Esophagus muscularis mucosa (tissue), 4 donors: ENCODE data around the gene ARL4A. TPM values are rescaled to one million over a fixed set of nuclear protein-coding genes. Genes with fewer than 3 reads are reported as not detected.
A peak's percentile ranks its signal among the peaks of the same experiment; 100 is the strongest.

ENCODE experiments used
- DNase-seq: peaks from one replicate; pipeline ENCODE4 v3.0.0-alpha.2; 2017; ENCODE audit errors: extremely low spot score
- H3K27ac ChIP-seq, 4 donors: fragments of 200-600 bp; sonication (generic); replicated peaks in 1 of 4; 1 replicate in 3 of 4; 2 replicates in 1 of 4; pipeline ENCODE4 v1.5.1; 2016 to 2019; ENCODE audit warnings: mild to moderate bottlenecking in 1 of 4
- H3K27me3 ChIP-seq, 4 donors: fragments of 200-600 bp; sonication (generic); one replicate each; pipeline versions ENCODE4 v1.5.1 to v1.6.0; 2016 to 2019
- H3K36me3 ChIP-seq, 4 donors: fragments of 200-600 bp; sonication (generic); one replicate each; pipeline ENCODE4 v1.5.1; 2016 to 2019
- H3K4me1 ChIP-seq, 4 donors: fragments of 200-600 bp; sonication (generic); one replicate each; pipeline ENCODE4 v1.5.1; 2016 to 2019
- H3K4me3 ChIP-seq, 4 donors: fragments of 200-600 bp; sonication (generic); 1 replicate in 2 of 4; 2 replicates in 2 of 4; pipeline ENCODE4 v1.5.1; 2016 to 2019; ENCODE audit warnings: mild to moderate bottlenecking in 4 of 4, moderate library complexity in 1 of 4
- H3K9me3 ChIP-seq, 4 donors: fragments of 200-600 bp; sonication (generic); 1 replicate in 3 of 4; 2 replicates in 1 of 4; pipeline ENCODE4 v1.5.1; 2016 to 2019
- CTCF ChIP-seq, 3 experiments: fragments of 200-600 bp in 2 of 3; fragments of 450-650 bp in 1 of 3; sonication (generic) in 2 of 3; IDR thresholded peaks; one replicate each; pipeline ENCODE4 v1.5.1; 2017 to 2019; ENCODE audit warnings: antibody characterized with exemption in 3 of 3, mild to moderate bottlenecking in 2 of 3, moderate library complexity in 1 of 3
- EP300 ChIP-seq: sonication (generic); formaldehyde crosslinking; IDR thresholded peaks from one replicate; pipeline ENCODE4 v1.6.1; 2017; ENCODE audit warnings: antibody characterized with exemption
- POLR2A ChIP-seq: fragments of 450-650 bp; IDR thresholded peaks from one replicate; pipeline ENCODE4 v1.6.1; 2017; ENCODE audit warnings: antibody characterized with exemption, moderate library complexity, mild to moderate bottlenecking, low read depth
- POLR2AphosphoS5 ChIP-seq, 2 donors: sonication (generic); formaldehyde crosslinking; IDR thresholded peaks; one replicate each; pipeline ENCODE4 v1.6.1; 2017; ENCODE audit warnings: antibody characterized with exemption in 2 of 2
- WGBS: methylation state at CpG from one replicate; pipeline ENCODE4 v1.1.5; 2018; 5-methylcytosine and 5-hydroxymethylcytosine counted together
- intact Hi-C: fragments of 100-400 bp; cut with DNase I; formaldehyde crosslinking; loops from one replicate; pipeline ENCODE4 v1.15.1; 2023
- total RNA-seq, 4 donors: library from RNA; depleted of rRNA; stranded (reverse); fragments of >200 nt; gene quantifications; one replicate each; pipeline versions ENCODE4 v1.1.0 to v1.2.1, GENCODE V29; 2016

Gene ARL4A
- total RNA-seq, 4 donors from 2014 or later: 34.9 to 62.3 (median 52.4) TPM

- intact Hi-C loops: no loop called here
- DNase-seq: no peak
- WGBS: 84% methylated on average over 2 of the region's 2 CpGs
- Histone ChIP-seq H3K27me3 (no peaks in the 10 kb centered on the region), H3K4me3 (no peak overlapping the region), H3K27ac (peak overlapping the region in 1 of 4 donors; percentile 17), H3K9me3 (no peaks in the 10 kb centered on the region), H3K36me3 (no peaks in the 10 kb centered on the region), H3K4me1 (peaks cover 19 to 25% (median 22%) of the 10 kb centered on the region in 4 donors)
- no peak for TF ChIP-seq CTCF (IDR thresholded peaks at IDR 0.05)
- no peak for TF ChIP-seq POLR2A
- no peak for TF ChIP-seq EP300
- TF ChIP-seq POLR2AphosphoS5 (IDR thresholded peaks at IDR 0.05): no peak
Observed at GRCh38 chr7:12728192-12728538, 40.7 kb downstream of the ARL4A start.

- WGBS: 47% methylated on average over 6 of the region's 7 CpGs
Observed at GRCh38 chr7:12729112-12729511, 41.7 kb downstream of the ARL4A start.

GRCh38 chr7:12730523-12730922, 43.1 kb downstream of the ARL4A start:
- H3K27ac ChIP-seq: no peak overlapping the region
- H3K4me3 ChIP-seq: no peak overlapping the region
- 88% methylated on average over 2 of the region's 2 CpGs for WGBS
- peaks cover 19 to 27% (median 22%) of the 10 kb centered on the region in 4 donors for H3K4me1 ChIP-seq
- intact Hi-C loops: no loop called here
- no peaks in the 10 kb centered on the region for H3K36me3 ChIP-seq
- TF ChIP-seq POLR2AphosphoS5 (IDR thresholded peaks at IDR 0.05) (no peak), POLR2A (no peak)
- DNase-seq: no peak
- H3K27me3 ChIP-seq: no peaks in the 10 kb centered on the region
- no peaks in the 10 kb centered on the region for H3K9me3 ChIP-seq

More at GRCh38 chr7:12729112-12729511, 41.7 kb downstream of the ARL4A start:
- intact Hi-C loops: no loop called here
- no peaks in the 10 kb centered on the region for H3K9me3 ChIP-seq
- no peaks in the 10 kb centered on the region for H3K27me3 ChIP-seq
- peaks cover 19 to 25% (median 22%) of the 10 kb centered on the region in 4 donors for H3K4me1 ChIP-seq
- peak overlapping the region in 1 of 4 donors; percentile 1 for H3K27ac ChIP-seq
- no peak overlapping the region for H3K4me3 ChIP-seq
- TF ChIP-seq POLR2AphosphoS5 (IDR thresholded peaks at IDR 0.05): peak in 1 of 2 donors; percentile 35
- no peak for TF ChIP-seq CTCF (IDR thresholded peaks at IDR 0.05)
- no peaks in the 10 kb centered on the region for H3K36me3 ChIP-seq
- DNase-seq: no peak

GRCh38 chr7:12731214-12731656, 43.8 kb downstream of the ARL4A start:
- 95% methylated on average over 1 of the region's 1 CpG for WGBS
- no peaks in the 10 kb centered on the region for H3K36me3 ChIP-seq
- intact Hi-C loops: no loop called here
- H3K4me3 ChIP-seq: no peak overlapping the region
- no peak overlapping the region for H3K27ac ChIP-seq
- DNase-seq: no peak
- no peaks in the 10 kb centered on the region for H3K9me3 ChIP-seq
- no peak for TF ChIP-seq CTCF (IDR thresholded peaks at IDR 0.05)
- TF ChIP-seq POLR2A: no peak
- no peak for TF ChIP-seq EP300
- TF ChIP-seq POLR2AphosphoS5 (IDR thresholded peaks at IDR 0.05): no peak
- H3K4me1 ChIP-seq: peaks cover 16 to 27% (median 20%) of the 10 kb centered on the region in 4 donors
- H3K27me3 ChIP-seq: no peaks in the 10 kb centered on the region

GRCh38 chr7:12731775-12732174, 44.3 kb downstream of the ARL4A start:
- H3K4me3 ChIP-seq: no peak overlapping the region
- DNase-seq: no peak
- intact Hi-C loops: no loop called here
- H3K9me3 ChIP-seq: no peaks in the 10 kb centered on the region
- H3K27me3 ChIP-seq: no peaks in the 10 kb centered on the region
- H3K27ac ChIP-seq: no peak overlapping the region
- H3K4me1 ChIP-seq: peaks cover 16 to 27% (median 19%) of the 10 kb centered on the region in 4 donors
- 77% methylated on average over 2 of the region's 2 CpGs for WGBS
- no peaks in the 10 kb centered on the region for H3K36me3 ChIP-seq
- TF ChIP-seq POLR2A (no peak), EP300 (no peak), CTCF (IDR thresholded peaks at IDR 0.05) (no peak), POLR2AphosphoS5 (IDR thresholded peaks at IDR 0.05) (no peak)
